DMS79 (cell line): ENCODE measurements around the gene NCK1.

Experiments used
- DNase-seq: peaks from one replicate; lab custom pipeline; 2025; lab: John Stamatoyannopoulos, UW

The NCK1 gene

DNA sequence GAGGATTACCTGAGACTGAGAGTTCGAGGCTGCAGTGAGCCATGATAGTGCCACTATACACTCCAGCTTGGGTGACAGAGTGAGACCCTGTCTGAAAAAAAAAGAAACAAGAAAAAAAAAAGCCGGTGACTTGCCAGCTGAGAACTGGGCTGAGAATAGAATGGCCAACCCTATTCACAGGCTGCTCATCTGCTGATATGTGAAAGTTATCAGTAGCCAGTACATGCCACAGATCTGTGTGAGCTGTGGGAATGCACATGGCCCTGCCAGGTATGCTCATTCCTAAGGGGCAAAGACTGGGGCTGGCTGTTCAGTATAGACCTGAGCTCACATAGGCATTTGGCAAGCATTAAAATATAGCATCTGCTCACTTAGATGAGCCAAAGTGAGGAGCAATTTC lies 126.6 kb downstream of the NCK1 start:
- DNase-seq, result no peak

- DNase-seq, result no peak
These were observed 127.9 kb downstream of the NCK1 start for GRCh38 chr3:136989781-136990524.

DNA sequence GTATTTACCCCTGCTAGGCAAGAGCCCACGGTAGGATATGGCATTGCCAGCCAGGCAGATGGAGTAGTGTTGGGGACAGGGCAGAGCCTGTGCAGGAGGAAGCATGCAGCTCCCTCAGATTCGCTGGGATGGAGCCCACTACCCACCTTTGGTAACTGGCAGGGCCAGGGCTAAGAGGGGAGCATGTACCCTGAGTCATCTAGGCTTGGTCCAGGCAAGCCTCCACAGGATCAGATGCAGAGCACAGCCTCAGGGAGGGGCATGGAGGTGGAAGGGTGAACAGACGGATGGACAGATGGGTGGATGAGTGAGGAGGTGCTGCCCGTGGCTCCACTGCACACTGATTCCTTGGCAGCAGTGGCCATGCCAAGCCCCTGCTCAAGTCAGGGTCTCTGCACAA lies 128.8 kb downstream of the NCK1 start:
- no peak for DNase-seq

DNA sequence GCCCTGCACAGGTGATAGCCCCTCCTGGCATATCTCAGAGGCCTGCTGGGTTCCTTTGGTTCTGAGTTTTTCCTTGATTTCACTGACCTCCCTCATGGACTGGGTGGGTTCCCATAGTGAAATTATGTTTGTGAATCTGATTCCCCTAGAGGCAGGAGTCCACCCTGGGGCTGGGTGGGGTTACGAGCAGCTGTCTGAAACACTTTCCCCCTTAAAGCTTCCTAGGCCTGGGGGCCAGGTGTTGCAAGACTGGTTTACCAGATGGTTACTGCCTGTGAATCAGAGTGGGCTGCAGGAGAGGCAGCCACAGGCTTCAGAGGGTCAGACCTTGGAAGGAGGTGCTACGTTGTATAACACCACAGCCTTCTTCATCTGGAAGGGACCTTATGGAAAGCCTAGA lies 130.1 kb downstream of the NCK1 start:
- DNase-seq, result no peak

DNA sequence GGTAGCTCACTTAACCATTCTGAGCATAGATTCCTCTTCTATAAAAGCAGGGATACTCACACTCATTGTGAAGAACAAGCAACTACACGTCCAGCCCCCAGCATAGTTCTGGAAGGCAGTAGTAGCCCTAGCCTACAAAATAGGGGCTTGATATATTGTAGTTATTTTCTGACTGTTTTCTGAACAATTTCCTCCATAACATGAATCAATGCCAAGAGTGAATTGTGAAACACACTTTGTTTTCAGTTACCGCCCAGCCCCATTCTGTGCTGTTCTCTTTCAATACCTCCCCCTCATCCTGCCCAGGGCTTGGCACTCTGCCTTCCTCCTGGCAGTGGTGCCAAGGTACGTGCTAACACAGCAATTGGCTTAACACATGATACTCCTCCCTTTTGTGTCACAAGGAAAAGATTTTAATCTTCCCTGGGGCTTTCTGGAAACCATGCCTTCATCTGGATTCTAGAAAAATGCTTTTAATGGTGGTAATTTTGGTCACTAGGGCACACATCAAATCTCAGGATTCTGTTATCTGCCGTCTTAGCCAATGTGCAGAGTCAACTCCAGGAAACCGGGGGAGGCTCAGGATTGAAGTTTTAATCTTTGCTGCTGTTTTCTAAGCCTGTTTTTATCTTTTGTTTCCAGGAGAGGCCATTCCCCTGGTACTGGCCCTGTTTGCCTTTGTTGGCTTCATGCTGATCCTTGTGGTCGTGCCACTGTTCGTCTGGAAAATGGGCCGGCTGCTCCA lies 132.9 kb downstream of the NCK1 start:
- DNase-seq, result no peak

DNA sequence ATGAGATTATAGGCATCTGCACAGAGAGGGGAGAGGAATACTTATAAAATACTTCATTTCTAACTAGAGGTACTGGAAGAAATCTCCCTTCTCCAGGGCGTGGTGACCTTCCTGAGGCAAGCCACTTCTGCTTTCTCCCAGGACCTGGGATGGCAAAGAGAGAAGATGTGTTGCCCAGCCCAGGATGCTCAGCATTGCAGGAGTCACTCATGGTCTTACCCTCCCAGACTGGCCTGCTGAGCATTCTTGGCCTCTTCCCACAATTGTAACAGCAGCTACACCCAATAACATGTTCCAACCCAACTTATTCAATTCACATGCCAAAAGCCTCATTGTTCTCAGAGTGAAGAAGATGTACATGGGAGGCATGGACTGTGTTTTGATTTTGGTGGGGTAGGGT lies 133.6 kb downstream of the NCK1 start:
- no peak for DNase-seq
